ENCODE results near the gene CYB561D2. TPM values are rescaled to one million over a fixed set of nuclear protein-coding genes. Genes with fewer than 3 reads are reported as not detected.

CYB561D2 gene
- total RNA-seq, 4 donors from 2014 or later, result 23.6 to 66.0 (median 43.6) TPM

DNA sequence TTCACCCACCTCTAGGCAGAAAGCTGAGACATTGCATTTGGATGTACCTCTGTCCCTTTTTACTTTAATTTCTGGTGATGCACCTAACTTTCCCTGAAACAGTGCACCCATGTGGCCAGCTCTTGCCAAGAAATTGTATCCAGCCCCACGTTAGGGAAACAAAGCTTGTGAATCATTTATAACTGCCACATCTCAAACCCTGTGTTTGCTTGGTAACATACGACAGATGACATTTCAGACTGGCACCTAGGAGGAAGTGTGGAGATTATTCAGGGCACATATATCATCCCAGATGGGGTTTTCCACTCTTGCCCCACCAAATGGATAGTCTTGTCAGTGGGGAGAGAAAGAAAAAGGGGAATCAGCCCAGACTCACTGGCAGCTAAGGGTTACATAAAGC lies 2.1 kb downstream of the CYB561D2 start:
- Histone ChIP-seq H3K4me3 (replicated peaks in 1 of 3) (no peak overlapping the region), H3K27ac (no peak overlapping the region), H3K4me1 (peaks cover 46 to 59% of the 10 kb centered on the region in 2 donors), H3K36me3 (peaks cover 23 to 28% of the 10 kb centered on the region in 2 donors), H3K27me3 (no peaks in the 10 kb centered on the region), H3K9me3 (no peaks in the 10 kb centered on the region)
- WGBS, 2 donors, result 56 to 69% methylated on average over 2 of the region's 2 CpGs
- DNase-seq, result no peak
- TF ChIP-seq, protein P1, sequence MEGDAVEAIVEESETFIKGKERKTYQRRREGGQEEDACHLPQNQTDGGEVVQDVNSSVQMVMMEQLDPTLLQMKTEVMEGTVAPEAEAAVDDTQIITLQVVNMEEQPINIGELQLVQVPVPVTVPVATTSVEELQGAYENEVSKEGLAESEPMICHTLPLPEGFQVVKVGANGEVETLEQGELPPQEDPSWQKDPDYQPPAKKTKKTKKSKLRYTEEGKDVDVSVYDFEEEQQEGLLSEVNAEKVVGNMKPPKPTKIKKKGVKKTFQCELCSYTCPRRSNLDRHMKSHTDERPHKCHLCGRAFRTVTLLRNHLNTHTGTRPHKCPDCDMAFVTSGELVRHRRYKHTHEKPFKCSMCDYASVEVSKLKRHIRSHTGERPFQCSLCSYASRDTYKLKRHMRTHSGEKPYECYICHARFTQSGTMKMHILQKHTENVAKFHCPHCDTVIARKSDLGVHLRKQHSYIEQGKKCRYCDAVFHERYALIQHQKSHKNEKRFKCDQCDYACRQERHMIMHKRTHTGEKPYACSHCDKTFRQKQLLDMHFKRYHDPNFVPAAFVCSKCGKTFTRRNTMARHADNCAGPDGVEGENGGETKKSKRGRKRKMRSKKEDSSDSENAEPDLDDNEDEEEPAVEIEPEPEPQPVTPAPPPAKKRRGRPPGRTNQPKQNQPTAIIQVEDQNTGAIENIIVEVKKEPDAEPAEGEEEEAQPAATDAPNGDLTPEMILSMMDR (IDR thresholded peaks at IDR 0.05), result no peak
- TF ChIP-seq POLR2A (IDR thresholded peaks at IDR 0.05), result no peak
- intact Hi-C loops (cut with DNase I), result no loop called here

DNA sequence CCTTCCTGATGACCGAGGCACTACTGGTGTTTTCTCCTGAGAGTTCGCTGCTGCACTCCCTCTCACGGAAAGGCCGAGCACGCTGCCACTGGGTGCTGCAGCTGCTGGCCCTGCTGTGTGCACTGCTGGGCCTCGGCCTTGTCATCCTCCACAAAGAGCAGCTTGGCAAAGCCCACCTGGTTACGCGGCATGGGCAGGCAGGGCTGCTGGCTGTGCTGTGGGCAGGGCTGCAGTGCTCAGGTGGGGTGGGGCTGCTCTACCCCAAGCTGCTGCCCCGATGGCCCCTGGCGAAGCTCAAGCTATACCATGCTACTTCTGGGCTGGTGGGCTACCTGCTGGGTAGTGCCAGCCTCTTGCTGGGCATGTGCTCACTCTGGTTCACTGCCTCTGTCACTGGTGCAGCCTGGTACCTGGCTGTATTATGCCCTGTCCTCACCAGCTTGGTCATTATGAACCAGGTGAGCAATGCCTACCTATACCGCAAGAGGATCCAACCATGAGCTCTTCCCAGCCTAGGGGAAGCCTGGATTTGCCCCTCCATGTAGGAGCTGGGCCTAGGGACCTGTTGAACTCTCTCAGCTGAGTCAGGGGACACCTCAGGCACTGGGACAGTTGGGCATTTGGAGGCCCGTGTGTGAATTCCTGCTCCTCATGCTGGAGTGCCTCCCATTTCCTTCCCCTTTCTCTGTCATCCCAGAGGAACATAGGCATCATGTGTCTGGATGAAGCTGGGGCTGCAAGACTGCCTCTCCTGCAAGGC lies 2.8 kb downstream of the CYB561D2 start:
- no peak overlapping the region for H3K4me3 ChIP-seq (replicated peaks in 1 of 3)
- TF ChIP-seq, protein P1 (IDR thresholded peaks at IDR 0.05), result no peak
- no peak for TF ChIP-seq POLR2A (IDR thresholded peaks at IDR 0.05)
- H3K36me3 ChIP-seq, result peaks cover 23 to 28% of the 10 kb centered on the region in 2 donors
- no peaks in the 10 kb centered on the region for H3K9me3 ChIP-seq
- DNase-seq, result no peak
- H3K4me1 ChIP-seq, result peaks cover 53 to 65% of the 10 kb centered on the region in 2 donors
- no peaks in the 10 kb centered on the region for H3K27me3 ChIP-seq
- H3K27ac ChIP-seq, result no peak overlapping the region
- intact Hi-C loops (cut with DNase I), result no loop called here
- 85 to 88% methylated on average over 7 to 11 of the region's 12 CpGs for WGBS, 2 donors

DNA sequence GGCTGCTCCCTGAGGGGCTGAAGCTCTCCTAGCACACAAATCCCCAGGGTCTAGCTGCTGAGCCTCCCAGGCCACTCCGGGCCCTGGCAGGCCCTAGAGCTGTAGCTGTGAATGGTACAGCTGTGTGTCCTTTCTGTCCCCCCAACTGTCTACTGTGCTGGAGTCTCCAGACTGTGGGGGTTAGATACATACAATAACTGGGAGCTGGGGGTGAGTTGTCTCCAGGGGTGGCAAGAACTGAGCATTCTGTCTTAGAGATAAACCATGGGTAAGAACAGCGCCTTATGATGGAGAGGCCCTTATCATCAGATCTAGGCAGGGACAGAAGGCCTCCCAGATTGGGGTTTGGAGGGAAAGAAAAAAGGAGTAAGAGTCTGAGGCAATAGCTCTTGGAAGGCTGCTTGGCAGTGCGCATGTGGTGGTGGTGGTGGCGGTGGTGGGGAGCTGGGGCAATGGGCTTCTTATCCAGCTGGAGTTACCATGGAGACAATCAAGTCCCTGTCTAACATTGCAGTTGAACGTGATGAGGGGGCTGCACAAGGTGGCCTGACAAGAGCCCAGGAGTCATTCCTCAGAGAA lies 3.6 kb downstream of the CYB561D2 start:
- DNase-seq, result no peak
- peaks cover 55 to 65% of the 10 kb centered on the region in 2 donors for H3K4me1 ChIP-seq
- WGBS, 2 donors, result 74 to 84% methylated on average over 5 of the region's 5 CpGs
- H3K4me3 ChIP-seq (replicated peaks in 1 of 3), result no peak overlapping the region
- H3K27me3 ChIP-seq, result no peaks in the 10 kb centered on the region
- peak overlapping the region in 1 of 3 donors; percentile 85 for H3K27ac ChIP-seq
- peaks cover 23 to 28% of the 10 kb centered on the region in 2 donors for H3K36me3 ChIP-seq
- TF ChIP-seq, protein P1 (IDR thresholded peaks at IDR 0.05), result no peak
- intact Hi-C loops (cut with DNase I), result no loop called here
- no peaks in the 10 kb centered on the region for H3K9me3 ChIP-seq

DNA sequence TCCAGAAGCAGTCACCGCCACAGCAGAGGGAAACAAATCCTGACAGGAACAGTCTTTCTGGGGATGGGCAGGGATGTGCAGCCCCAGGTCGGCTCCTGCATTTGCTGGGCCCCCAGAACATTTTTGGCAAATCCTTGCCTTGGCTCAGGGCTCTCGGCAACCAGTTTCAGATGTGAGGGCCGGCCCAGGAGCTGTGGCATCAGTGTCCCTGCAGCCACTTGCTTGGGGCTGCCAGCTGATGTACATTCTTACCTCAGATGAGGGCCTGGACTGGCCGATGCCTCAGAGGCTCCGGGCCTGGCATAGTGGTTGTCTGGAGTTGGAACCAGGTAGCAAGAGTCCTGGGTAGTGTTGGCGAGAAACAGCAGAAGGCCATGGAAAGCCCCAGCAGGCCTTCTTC lies 4.2 kb downstream of the CYB561D2 start:
- no peaks in the 10 kb centered on the region for H3K9me3 ChIP-seq
- H3K4me1 ChIP-seq, result peaks cover 49 to 59% of the 10 kb centered on the region in 2 donors
- peaks cover 23 to 28% of the 10 kb centered on the region in 2 donors for H3K36me3 ChIP-seq
- H3K4me3 ChIP-seq (replicated peaks in 1 of 3), result no peak overlapping the region
- intact Hi-C loops (cut with DNase I), result no loop called here
- peak overlapping the region in 2 of 3 donors; percentile 13 to 85 for H3K27ac ChIP-seq
- DNase-seq, result no peak
- WGBS, 2 donors, result 70 to 80% methylated on average over 2 to 7 of the region's 7 CpGs
- no peaks in the 10 kb centered on the region for H3K27me3 ChIP-seq
- TF ChIP-seq POLR2A (IDR thresholded peaks at IDR 0.05), result no peak
- TF ChIP-seq, protein P1 (IDR thresholded peaks at IDR 0.05), result no peak

Data from thyroid gland (tissue), 4 donors.